GM13977 (cell line): ENCODE results near the gene CCDC112.

Source experiments
- DNase-seq: peaks from one replicate; pipeline ENCODE4 v3.0.0; 2012; ENCODE audit warnings: low spot score
- CTCF ChIP-seq: IDR thresholded peaks from 2 replicates; pipeline ENCODE4 v1.5.1; 2012; ENCODE audit warnings: mild to moderate bottlenecking, control low read depth; ENCODE audit not compliant: insufficient read depth; ENCODE audit errors: extremely low read depth, missing control alignments
- in situ Hi-C: fragments of 300-500 bp; cut with MboI; formaldehyde crosslinking; loops from one replicate; pipeline ENCODE4 v1.12.0; 2022; ENCODE audit warnings: low sequenced_read_pairs, low pct_unique_long_range_greater_than_20kb, mixed read lengths, inconsistent platforms; ENCODE audit not compliant: unreplicated experiment

Gene CCDC112

GRCh38 chr5:115308815-115309214 lies 12.4 kb upstream of the CCDC112 start:
- DNase-seq = no peak
- in situ Hi-C loops = loop anchor here (25.0 kb wide), 1 partner anchor 753 kb away; no protein-coding TSS in a partner anchor
- TF ChIP-seq CTCF = no peak

GRCh38 chr5:115306011-115306536 lies 9.6 kb upstream of the CCDC112 start:
- in situ Hi-C loops = loop anchor here (25.0 kb wide), 1 partner anchor 756 kb away; no protein-coding TSS in a partner anchor
- DNase-seq = no peak
- no peak for TF ChIP-seq CTCF

- no peak for DNase-seq
- in situ Hi-C loops = loop anchor here (25.0 kb wide), 1 partner anchor 758 kb away; no protein-coding TSS in a partner anchor
Observed at GRCh38 chr5:115304496-115304895, 8.0 kb upstream of the CCDC112 start.

GRCh38 chr5:115298811-115299210 lies 2.4 kb upstream of the CCDC112 start:
- TF ChIP-seq CTCF = no peak
- DNase-seq = no peak
- in situ Hi-C loops = no loop called here

More at GRCh38 chr5:115304496-115304895, 8.0 kb upstream of the CCDC112 start:
- TF ChIP-seq CTCF = no peak

GRCh38 chr5:115297031-115297430 lies 577 bp upstream of the CCDC112 start:
- no peak for DNase-seq
- no peak for TF ChIP-seq CTCF
- in situ Hi-C loops = no loop called here

- in situ Hi-C loops = no loop called here
- DNase-seq = no peak
- TF ChIP-seq CTCF = no peak
Observed at GRCh38 chr5:115295777-115296123, 704 bp downstream of the CCDC112 start.
